Measurements from ENCODE around the gene RGPD8.

- no peak for TF ChIP-seq MAX (CRISPR knock-in tag; IDR thresholded peaks at IDR 0.05)
- TF ChIP-seq ZNF416 (CRISPR knock-in tag; IDR thresholded peaks at IDR 0.05): no peak
- TF ChIP-seq ZBTB21 (CRISPR knock-in tag; IDR thresholded peaks at IDR 0.05; ENCODE audit: borderline replicate concordance): no peak
These were observed 43.0 kb upstream of the RGPD8 start for GRCh38 chr2:112476434-112476833.

Measured in WTC11 (cell line).